Measurements from ENCODE around the gene ZNF32. TPM values are rescaled to one million over a fixed set of nuclear protein-coding genes. Genes with fewer than 3 reads are reported as not detected.

The ZNF32 gene
- total and polyA plus RNA-seq, 2 of the 8 experiments (the other 6 are each of a cell fraction or from before 2014, with no cell fraction given), result 17.2 to 22.5 TPM

DNA sequence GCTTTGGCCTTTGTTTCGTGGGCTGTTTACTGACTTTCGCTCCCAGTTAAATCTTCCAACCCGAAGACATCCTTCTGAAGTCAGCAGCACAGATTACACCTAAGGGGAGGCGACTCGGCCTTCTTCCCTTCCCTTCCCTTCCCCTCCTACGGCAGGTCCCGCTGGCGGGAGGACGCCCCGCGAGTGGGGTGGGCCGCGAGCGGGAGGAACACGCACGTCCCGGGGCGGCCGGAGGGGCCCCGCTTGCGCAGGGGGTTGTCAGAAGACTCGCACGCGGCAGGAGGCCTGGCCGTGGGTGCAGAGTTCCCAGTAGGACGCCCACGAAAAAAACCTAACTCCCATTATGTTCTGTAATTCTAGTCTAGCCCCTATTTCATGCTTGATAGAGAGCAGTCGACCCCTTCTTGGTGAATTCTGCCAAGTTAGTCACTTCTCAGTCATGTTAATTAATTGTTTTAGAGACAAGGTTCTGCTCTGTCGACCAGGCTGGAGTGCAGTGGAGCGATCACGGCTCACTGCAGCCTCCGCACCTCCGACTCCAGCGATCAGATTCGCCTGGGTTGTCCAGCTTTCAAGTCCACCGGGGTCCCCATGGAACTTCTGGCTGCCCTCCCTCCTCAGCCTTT, 19.2 kb upstream of the ZNF32 start:
- H2BK20ac ChIP-seq (ENCODE audit: low read length), result no peak overlapping the region
- peaks cover 0 to 6% (median 0%) of the 10 kb centered on the region in 4 experiments; a peak in 1 of 7 replicates for H3K4me1 ChIP-seq (replicated peaks in 1 of 4; ENCODE audit: control insufficient read depth in 3 of 4, insufficient read depth in 4 of 4, low read length in 3 of 4)
- no peak overlapping the region for H2AK5ac ChIP-seq (ENCODE audit: low read depth, low read length)
- H3K27me3 ChIP-seq (replicated peaks in 1 of 4; ENCODE audit: control insufficient read depth in 3 of 4, extremely low read depth in 1 of 4, insufficient read depth in 3 of 4, low read length in 3 of 4), result peaks cover 0 to 26% (median 3%) of the 10 kb centered on the region in 4 experiments; a peak in 5 of 7 replicates
- no peak overlapping the region for H4K5ac ChIP-seq (ENCODE audit: insufficient read length, low read depth, low read length)
- no peak overlapping the region for H3K4ac ChIP-seq (replicated peaks; ENCODE audit: insufficient read length, low read depth, low read length)
- no peaks in the 10 kb centered on the region for H4K20me1 ChIP-seq (replicated peaks in 1 of 2; ENCODE audit: control insufficient read depth in 1 of 2, insufficient read depth in 2 of 2, low read length in 2 of 2)
- no peak overlapping the region for H2BK5ac ChIP-seq (ENCODE audit: low read depth, low read length)
- no peak overlapping the region for H3K9ac ChIP-seq (replicated peaks in 1 of 4; ENCODE audit: extremely low read depth in 1 of 4, low read depth in 3 of 4, low read length in 3 of 4)
- no peak for DNase-seq (ENCODE audit: low read depth in 1 of 2, low spot score in 2 of 2)
- 64% methylated on average over 15 of the region's 36 CpGs; no CpG with 5 or more reads in 1 of the 2 experiments for WGBS, 2 experiments (ENCODE audit: extremely low coverage in 1 of 2, insufficient coverage in 1 of 2, insufficient read length in 1 of 2, insufficient replicate concordance in 2 of 2, low coverage in 1 of 2, low lambda C conversion rate in 2 of 2, missing lambda C conversion rate in 1 of 2)
- H3K79me1 ChIP-seq (ENCODE audit: low read depth, low read length), result no peaks in the 10 kb centered on the region
- H3K18ac ChIP-seq (ENCODE audit: extremely low read depth, low read length), result no peak overlapping the region
- peak overlapping the region; percentile 45 to 77 for H3K4me2 ChIP-seq (ENCODE audit: insufficient read depth in 1 of 2, low read depth in 2 of 2, low read length in 2 of 2)
- FAIRE-seq, result no peak
- H4K91ac ChIP-seq (replicated peaks; ENCODE audit: insufficient read length, low read length), result no peak overlapping the region
- H3K79me2 ChIP-seq (ENCODE audit: control insufficient read depth in 1 of 2, insufficient read depth in 2 of 2, low read length in 2 of 2), result no peaks in the 10 kb centered on the region
- H3K4me3 ChIP-seq (ENCODE audit: extremely low read depth in 1 of 4, insufficient read depth in 2 of 4, low read depth in 3 of 4, low read length in 4 of 4), result peak overlapping the region; percentile 24 to 64 (median 42); a peak in 5 of 8 replicates
- no peak overlapping the region for H3K23ac ChIP-seq (ENCODE audit: insufficient read length)
- TF ChIP-seq HDAC6 (IDR thresholded peaks at IDR 0.05; ENCODE audit: low read depth, low read length) (no peak), RXRA (IDR thresholded peaks at IDR 0.05; ENCODE audit: insufficient read depth, low read depth, low read length) (no peak), TAF7 (optimal IDR thresholded peaks at IDR 0.05; ENCODE audit: borderline replicate concordance, low read depth, low read length) (no peak), POLR2A (IDR thresholded peaks at IDR 0.05; ENCODE audit: control extremely low read depth in 1 of 2, low read depth in 2 of 2, low read length in 2 of 2) (no peak), SIX5 (IDR thresholded peaks at IDR 0.05; ENCODE audit: low read depth, low read length) (no peak), BCL11A (IDR thresholded peaks at IDR 0.05; ENCODE audit: low read depth in 2 of 2, low read length in 2 of 2) (no peak), CBX5 (IDR thresholded peaks at IDR 0.05; ENCODE audit: low read depth, low read length) (no peak), TAF1 (IDR thresholded peaks at IDR 0.05; ENCODE audit: low read depth, low read length) (no peak), EZH2 (IDR thresholded peaks at IDR 0.05; ENCODE audit: low read depth, low read length, severe bottlenecking) (no peak), JUND (IDR thresholded peaks at IDR 0.05; ENCODE audit: low read length) (no peak)
- H2BK12ac ChIP-seq (ENCODE audit: low read depth, low read length), result no peak overlapping the region
- no peak overlapping the region for H2BK120ac ChIP-seq (replicated peaks; ENCODE audit: low read depth, low read length)
- H2AFZ ChIP-seq (ENCODE audit: low read length), result no peak overlapping the region
- H3K36me3 ChIP-seq (ENCODE audit: control insufficient read depth in 2 of 4, insufficient read depth in 4 of 4, low read length in 3 of 4), result no peaks in the 10 kb centered on the region
- no peak overlapping the region for H3K27ac ChIP-seq (ENCODE audit: low read depth, low read length)
- peak overlapping the region; percentile 84 for H4K8ac ChIP-seq (ENCODE audit: extremely low read depth, insufficient read depth, low read length)
- H2BK15ac ChIP-seq (ENCODE audit: low read length), result no peak overlapping the region
- H3K14ac ChIP-seq (ENCODE audit: insufficient read length), result no peak overlapping the region
- ChIA-PET CTCF (ENCODE audit: partially characterized antibody) (interaction anchor here (1.0 to 2.7 kb wide), 3 partner anchors 15 to 764 kb away, joined by 3 to 10 read pairs (median 7); no protein-coding TSS in a partner anchor), POLR2A (ENCODE audit: partially characterized antibody) (interaction anchor here (1.5 kb wide), 1 partner anchor 271 kb away, joined by 3 read pairs; no protein-coding TSS in a partner anchor)
- no peak overlapping the region for H3K56ac ChIP-seq (replicated peaks; ENCODE audit: insufficient read length, low read depth, low read length)
- H3K23me2 ChIP-seq (ENCODE audit: low read depth, low read length), result no peaks in the 10 kb centered on the region; the same call in 1 of the 2 replicates
- H3K9me3 ChIP-seq (ENCODE audit: insufficient read depth in 2 of 2, low read depth in 1 of 2, low read length in 1 of 2), result no peaks in the 10 kb centered on the region
